ENCODE results near the gene GINS2. TPM values are rescaled to one million over a fixed set of nuclear protein-coding genes. Genes with fewer than 3 reads are reported as not detected.

Gene GINS2
- polyA plus RNA-seq, 1 of the 3 experiments (the other 2 are of a cell fraction), result 9.0 TPM

- 89% methylated on average over 13 of the region's 15 CpGs for WGBS (ENCODE audit: low lambda C conversion rate)
- H3K27me3 ChIP-seq (ENCODE audit: insufficient read depth), result no peaks in the 10 kb centered on the region
- CTCF ChIA-PET, result interaction anchor here (0.7 to 2.3 kb wide), 5 partner anchors 9 to 428 kb away, joined by 3 to 9 read pairs (median 3); no protein-coding TSS in a partner anchor
Measured at GRCh38 chr16:85686912-85687591, 1.7 kb downstream of the GINS2 start.

GRCh38 chr16:85685251-85685650 is 3.5 kb downstream of the GINS2 start:
- Histone ChIP-seq H3K27ac (ENCODE audit: low read depth in 2 of 2, low read length in 1 of 2) (no peak overlapping the region), H2AFZ (ENCODE audit: low read depth) (no peak overlapping the region), H4K20me1 (ENCODE audit: insufficient read depth) (no peaks in the 10 kb centered on the region), H3K4me1 (ENCODE audit: control insufficient read depth in 1 of 2, insufficient read depth in 2 of 2, low read depth in 1 of 2, low read length in 1 of 2) (peaks cover 0 to 13% of the 10 kb centered on the region in 2 experiments; a peak in 1 of 4 replicates), H3K36me3 (replicated peaks in 1 of 2; ENCODE audit: control insufficient read depth in 1 of 2, insufficient read depth in 2 of 2, low read length in 1 of 2) (peaks cover 0 to 5% of the 10 kb centered on the region in 2 experiments), H3K79me2 (ENCODE audit: insufficient read depth) (peaks cover 24% of the 10 kb centered on the region; the same call in 1 of the 2 replicates), H3K9ac (no peak overlapping the region), H3K4me2 (no peak overlapping the region), H3K9me3 (no peaks in the 10 kb centered on the region), H3K9me2 (no peaks in the 10 kb centered on the region), H3K27me3 (ENCODE audit: insufficient read depth) (no peaks in the 10 kb centered on the region), H3K4me3 (ENCODE audit: low read depth in 2 of 2, low read length in 1 of 2) (no peak overlapping the region), H3F3A (replicated peaks; ENCODE audit: insufficient read depth) (peaks cover 6% of the 10 kb centered on the region)
- CTCF ChIA-PET, result interaction anchor here (1.1 to 2.3 kb wide), 4 partner anchors 11 to 33 kb away, joined by 3 to 9 read pairs (median 5); no protein-coding TSS in a partner anchor
- 94% methylated on average over 2 of the region's 2 CpGs for WGBS (ENCODE audit: low lambda C conversion rate)
- POLR2A ChIA-PET, result no interaction called here
- TF ChIP-seq TCF12 (IDR thresholded peaks at IDR 0.05) (no peak), RFX5 (IDR thresholded peaks at IDR 0.05; ENCODE audit: low read length) (no peak), RCOR1 (IDR thresholded peaks at IDR 0.05; ENCODE audit: low read length) (no peak)
- DNase-seq, result no peak

More at GRCh38 chr16:85686912-85687591, 1.7 kb downstream of the GINS2 start:
- H3K36me3 ChIP-seq (replicated peaks in 1 of 2; ENCODE audit: control insufficient read depth in 1 of 2, insufficient read depth in 2 of 2, low read length in 1 of 2), result no peaks in the 10 kb centered on the region
- peaks cover 24% of the 10 kb centered on the region; the same call in 1 of the 2 replicates for H3K79me2 ChIP-seq (ENCODE audit: insufficient read depth)
- H3K4me2 ChIP-seq, result 0 out of 2 replicates have a peak overlapping the region, but pooled peaks have one; percentile 94
- H3K27ac ChIP-seq (ENCODE audit: low read depth in 2 of 2, low read length in 1 of 2), result no peak overlapping the region
- no peaks in the 10 kb centered on the region for H3K9me3 ChIP-seq
- peaks cover 0 to 13% of the 10 kb centered on the region in 2 experiments; a peak in 1 of 4 replicates for H3K4me1 ChIP-seq (ENCODE audit: control insufficient read depth in 1 of 2, insufficient read depth in 2 of 2, low read depth in 1 of 2, low read length in 1 of 2)
- no peaks in the 10 kb centered on the region for H4K20me1 ChIP-seq (ENCODE audit: insufficient read depth)
- TF ChIP-seq TAF1 (IDR thresholded peaks at IDR 0.05; ENCODE audit: borderline replicate concordance, low read depth, low read length) (no peak), JUND (IDR thresholded peaks at IDR 0.05) (no peak), SIN3A (IDR thresholded peaks at IDR 0.05; ENCODE audit: borderline replicate concordance, low read depth, low read length) (no peak), MAX (IDR thresholded peaks at IDR 0.05; ENCODE audit: low read depth) (no peak)
- peaks cover 6% of the 10 kb centered on the region for H3F3A ChIP-seq (replicated peaks; ENCODE audit: insufficient read depth)
- H3K9ac ChIP-seq, result no peak overlapping the region
- DNase-seq, result no peak
- H3K9me2 ChIP-seq, result no peaks in the 10 kb centered on the region
- no peak overlapping the region for H3K4me3 ChIP-seq (ENCODE audit: low read depth in 2 of 2, low read length in 1 of 2)
- POLR2A ChIA-PET, result no interaction called here
- no peak overlapping the region for H2AFZ ChIP-seq (ENCODE audit: low read depth)

- TF ChIP-seq RCOR1 (IDR thresholded peaks at IDR 0.05; ENCODE audit: low read length), result no peak
- TF ChIP-seq REST (IDR thresholded peaks at IDR 0.05; ENCODE audit: low read depth, low read length), result no peak
- no peak for TF ChIP-seq ELF1 (IDR thresholded peaks at IDR 0.05)
- no peak for TF ChIP-seq CTCF (IDR thresholded peaks at IDR 0.05)
- no peak for TF ChIP-seq TAF1 (IDR thresholded peaks at IDR 0.05; ENCODE audit: borderline replicate concordance, low read depth, low read length)
- H3K9me3 ChIP-seq, result no peaks in the 10 kb centered on the region
- no peaks in the 10 kb centered on the region for H3K9me2 ChIP-seq
- DNase-seq, result no peak
- no peak overlapping the region for H3K9ac ChIP-seq
- no peak overlapping the region for H3K4me2 ChIP-seq
- H3K27ac ChIP-seq (ENCODE audit: low read depth in 2 of 2, low read length in 1 of 2), result no peak overlapping the region
- H3K27me3 ChIP-seq (ENCODE audit: insufficient read depth), result no peaks in the 10 kb centered on the region
- CTCF ChIA-PET, result interaction anchor here (1.5 to 13.2 kb wide), 4 partner anchors 9 to 568 kb away, joined by 4 to 138 read pairs (median 10); no protein-coding TSS in a partner anchor
- no peaks in the 10 kb centered on the region for H4K20me1 ChIP-seq (ENCODE audit: insufficient read depth)
- peaks cover 22% of the 10 kb centered on the region; the same call in 1 of the 2 replicates for H3K79me2 ChIP-seq (ENCODE audit: insufficient read depth)
- H3K4me1 ChIP-seq (ENCODE audit: control insufficient read depth in 1 of 2, insufficient read depth in 2 of 2, low read depth in 1 of 2, low read length in 1 of 2), result peaks cover 0 to 11% of the 10 kb centered on the region in 2 experiments; a peak in 1 of 4 replicates
- no peak overlapping the region for H2AFZ ChIP-seq (ENCODE audit: low read depth)
- peaks cover 6% of the 10 kb centered on the region for H3F3A ChIP-seq (replicated peaks; ENCODE audit: insufficient read depth)
- POLR2A ChIA-PET, result no interaction called here
- H3K36me3 ChIP-seq (replicated peaks in 1 of 2; ENCODE audit: control insufficient read depth in 1 of 2, insufficient read depth in 2 of 2, low read length in 1 of 2), result peaks cover 6 to 13% of the 10 kb centered on the region in 2 experiments
- H3K4me3 ChIP-seq (ENCODE audit: low read depth in 2 of 2, low read length in 1 of 2), result no peak overlapping the region
Measured at GRCh38 chr16:85683363-85683762, 5.4 kb downstream of the GINS2 start.
